ENCODE results near the gene ELOA. TPM values are rescaled to one million over a fixed set of nuclear protein-coding genes. Genes with fewer than 3 reads are reported as not detected.
A peak's percentile ranks its signal among the peaks of the same experiment; 100 is the strongest.

ELOA gene
- total and polyA plus RNA-seq, 9 of the 15 experiments (the other 6 are each of a cell fraction or from before 2014, with no cell fraction given): 31.9 to 98.6 (median 61.3) TPM

GRCh38 chr1:23799570-23800399, 56.5 kb downstream of the ELOA start (continued):
- TF ChIP-seq ZNF318 (IDR thresholded peaks at IDR 0.05; ENCODE audit: borderline replicate concordance in 1 of 2, low read depth in 1 of 2) (0 out of 4 replicates have a peak, but pooled peaks of 1 of the 2 experiments have one; percentile 36), HMG20B (CRISPR knock-in tag; IDR thresholded peaks at IDR 0.05) (no peak), ZNF133 (CRISPR knock-in tag; IDR thresholded peaks at IDR 0.05) (no peak), GTF2E2 (tag; IDR thresholded peaks at IDR 0.05) (peak; percentile 61; the same call in 1 of the 2 replicates), NFIC (IDR thresholded peaks at IDR 0.05) (peak; percentile 41; the same call in 1 of the 2 replicates), ZBTB34 (CRISPR knock-in tag; IDR thresholded peaks at IDR 0.05) (no peak), BCOR (IDR thresholded peaks at IDR 0.05) (peak; percentile 20; the same call in 1 of the 2 replicates), ARID1B (IDR thresholded peaks at IDR 0.05) (peak; percentile 48), HMBOX1 (IDR thresholded peaks at IDR 0.05) (peak; percentile 47; the same call in 1 of the 2 replicates), ZFX (CRISPR knock-in tag; IDR thresholded peaks at IDR 0.05) (no peak; the same call in none of the 2 replicates)
- TF ChIP-seq, protein P1, sequence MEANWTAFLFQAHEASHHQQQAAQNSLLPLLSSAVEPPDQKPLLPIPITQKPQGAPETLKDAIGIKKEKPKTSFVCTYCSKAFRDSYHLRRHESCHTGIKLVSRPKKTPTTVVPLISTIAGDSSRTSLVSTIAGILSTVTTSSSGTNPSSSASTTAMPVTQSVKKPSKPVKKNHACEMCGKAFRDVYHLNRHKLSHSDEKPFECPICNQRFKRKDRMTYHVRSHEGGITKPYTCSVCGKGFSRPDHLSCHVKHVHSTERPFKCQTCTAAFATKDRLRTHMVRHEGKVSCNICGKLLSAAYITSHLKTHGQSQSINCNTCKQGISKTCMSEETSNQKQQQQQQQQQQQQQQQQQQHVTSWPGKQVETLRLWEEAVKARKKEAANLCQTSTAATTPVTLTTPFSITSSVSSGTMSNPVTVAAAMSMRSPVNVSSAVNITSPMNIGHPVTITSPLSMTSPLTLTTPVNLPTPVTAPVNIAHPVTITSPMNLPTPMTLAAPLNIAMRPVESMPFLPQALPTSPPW (CRISPR knock-in tag; IDR thresholded peaks at IDR 0.05): peak; percentile 76

All from K562 (cell line).